GM12878 (cell line): ENCODE measurements around the gene RAB8A. TPM values are rescaled to one million over a fixed set of nuclear protein-coding genes. Genes with fewer than 3 reads are reported as not detected.

Source experiments
- ATAC-seq: fragments of 200-7000 bp; cut with Tn5 transposase; 3 replicates; pipeline ENCODE4 v1.9.1; 2020; ENCODE audit warnings: mild to moderate bottlenecking, moderate library complexity
- BruUV-seq: library from RNA; stranded (reverse); fragments of 400-500 nt; replicated peaks from 2 replicates; lab custom pipeline; 2021; lab: Mats Ljungman, UMichigan
- CTCF ChIA-PET: fragments of 300-600 bp; sonication (Branson Sonifier 250); formaldehyde crosslinking; extraction: SDS; loops from one replicate; lab custom pipeline; 2021; ENCODE audit warnings: inconsistent platforms; lab: Yijun Ruan, JAX
- POLR2A ChIA-PET: fragments of 350-600 bp; formaldehyde crosslinking; extraction: SDS; loops from one replicate; lab custom pipeline; 2021; ENCODE audit warnings: inconsistent platforms; lab: Charles Lee
- RAD21 ChIA-PET: fragments of 300-600 bp; sonication (Branson Sonifier 250); formaldehyde crosslinking; loops from one replicate; lab custom pipeline; 2023; ENCODE audit warnings: antibody characterized with exemption; ENCODE audit not compliant: unreplicated experiment; lab: Charles Lee
- SMC1A ChIA-PET: fragments of 300-600 bp; sonication (Branson Sonifier 250); formaldehyde crosslinking; loops from one replicate; lab custom pipeline; 2023; ENCODE audit not compliant: unreplicated experiment, uncharacterized antibody; lab: Charles Lee
- DNase-seq: peaks from one replicate; pipeline ENCODE4 v3.0.0-alpha.2; 2011; ENCODE audit warnings: low read depth, low spot score
- FAIRE-seq: peaks from 3 replicates; lab custom pipeline; 2011; peaks lifted over from hg19 to GRCh38; lab: Jason Lieb, UNC
- H2AFZ ChIP-seq: 2 replicates; pipeline ENCODE4 v1.6.0; 2011; ENCODE audit warnings: low read depth, low read length, control low read depth; ENCODE audit not compliant: control insufficient read depth
- H3K27ac ChIP-seq: 2 replicates; pipeline ENCODE4 v1.5.1; 2011; ENCODE audit warnings: control low read depth; ENCODE audit not compliant: control insufficient read depth, insufficient read depth
- H3K27me3 ChIP-seq, 2 experiments: replicated peaks in 1 of 2; 2 replicates each; pipeline versions ENCODE4 v1.6.0 to v1.6.1; 2011; ENCODE audit warnings: low read length in 1 of 2; ENCODE audit not compliant: control insufficient read depth in 2 of 2, insufficient read depth in 2 of 2
- H3K36me3 ChIP-seq, 2 experiments: 2 replicates each; pipeline ENCODE4 v1.5.1; 2011; ENCODE audit warnings: low read length in 1 of 2; ENCODE audit not compliant: control insufficient read depth in 2 of 2, insufficient read depth in 2 of 2
- H3K4me1 ChIP-seq: 2 replicates; pipeline ENCODE4 v1.6.1; 2011; ENCODE audit warnings: mild to moderate bottlenecking, low read length, moderate library complexity, mixed read lengths; ENCODE audit not compliant: control insufficient read depth, insufficient read depth
- H3K4me2 ChIP-seq: 2 replicates; pipeline ENCODE4 v1.6.0; 2011; ENCODE audit warnings: control low read depth; ENCODE audit not compliant: control insufficient read depth, insufficient read depth
- H3K4me3 ChIP-seq: fragments of 200-600 bp; sonication (generic); 2 replicates; pipeline ENCODE4 v1.5.1; 2016
- H3K79me2 ChIP-seq: 2 replicates; pipeline ENCODE4 v1.6.0; 2011; ENCODE audit warnings: low read length; ENCODE audit not compliant: control insufficient read depth, insufficient read depth
- H3K9ac ChIP-seq: 2 replicates; pipeline ENCODE4 v1.8.0; 2011; ENCODE audit warnings: low read length, control low read depth, mixed read lengths; ENCODE audit not compliant: control insufficient read depth, insufficient read depth
- H3K9me3 ChIP-seq: replicated peaks from 3 replicates; pipeline ENCODE4 v1.5.1; 2011; ENCODE audit warnings: mild to moderate bottlenecking, low read length; ENCODE audit not compliant: control insufficient read depth, insufficient read depth
- H4K20me1 ChIP-seq: 2 replicates; pipeline ENCODE4 v1.6.0; 2011; ENCODE audit not compliant: control insufficient read depth, insufficient read depth
- BHLHE40 ChIP-seq, 2 experiments: fragments of 450-650 bp in 1 of 2; IDR thresholded peaks; 2 replicates each; pipeline ENCODE4 v1.6.1; 2011 to 2017; ENCODE audit warnings: low read depth in 2 of 2, borderline replicate concordance in 1 of 2, improper control_type of control experiment in 1 of 2, low read length in 1 of 2, mild to moderate bottlenecking in 1 of 2
- NR2F1 ChIP-seq: fragments of 450-650 bp; conservative IDR thresholded peaks from 2 replicates; pipeline ENCODE4 v1.6.1; 2017; ENCODE audit warnings: mild to moderate bottlenecking
- SMARCA5 ChIP-seq: fragments of 450-650 bp; IDR thresholded peaks from 2 replicates; pipeline ENCODE4 v1.6.1; 2017; ENCODE audit warnings: mild to moderate bottlenecking
- TCF12 ChIP-seq: IDR thresholded peaks from 2 replicates; pipeline ENCODE4 v1.6.1; 2011; ENCODE audit warnings: low read depth, mild to moderate bottlenecking, low read length
- ZNF384 ChIP-seq: IDR thresholded peaks from 2 replicates; pipeline ENCODE4 v1.6.1; 2012; ENCODE audit warnings: low read depth, mild to moderate bottlenecking, low read length, improper control_type of control experiment, borderline replicate concordance
- WGBS: methylation state at CpG from one replicate; pipeline ENCODE4 v1.1.6; 2016; ENCODE audit warnings: low lambda C conversion rate; ENCODE audit not compliant: insufficient replicate concordance, insufficient coverage; ENCODE audit errors: missing lambda C conversion rate; 5-methylcytosine and 5-hydroxymethylcytosine counted together
- in situ Hi-C: fragments of 300-500 bp; cut with MboI; formaldehyde crosslinking; loops from 9 replicates; pipeline ENCODE4 v1.14.3; 2018; ENCODE audit warnings: mixed read lengths
- intact Hi-C: fragments of 100-400 bp; cut with micrococcal nuclease; formaldehyde crosslinking; loops from one replicate; pipeline ENCODE4 v1.14.2; 2022; ENCODE audit not compliant: unreplicated experiment
- polyA plus RNA-seq, 11 experiments: library from polyadenylated mRNA; depleted of rRNA in 4 of 11; unstranded in 6 of 11; stranded (reverse) in 5 of 11; fragments of >200 nt; fragmentation: Nextera tagmentation in 4 of 11; fragmentation: Illumina TruSeq in 1 of 11; extraction: Ambion mirVana in 4 of 11; extraction: Trizol in 1 of 11; gene quantifications; 1 replicate in 1 of 11; 2 replicates in 10 of 11; pipeline versions ENCODE4 v1.2.1 to v1.2.3, GENCODE V29; 2011 to 2016; ENCODE audit warnings: inconsistent platforms in 2 of 11, missing spikeins in 2 of 11, low read depth in 1 of 11
- total RNA-seq, 4 experiments: library from RNA; depleted of rRNA in 3 of 4; stranded (reverse); fragments of >200 nt in 3 of 4; fragmentation: Illumina TruSeq in 1 of 4; extraction: Trizol in 1 of 4; gene quantifications; 2 replicates each; pipeline versions ENCODE4 v1.2.1 to v1.2.3, GENCODE V29; 2013 to 2021
- TF ChIP-seq, protein P1 (sequence below): fragments of 450-650 bp; IDR thresholded peaks from 2 replicates; pipeline ENCODE4 v1.6.1; 2016; ENCODE audit warnings: mild to moderate bottlenecking

The RAB8A gene
- total and polyA plus RNA-seq, 10 of the 15 experiments (the other 5 are each of a cell fraction or from before 2014, with no cell fraction given), result 23.9 to 314 (median 185) TPM

DNA sequence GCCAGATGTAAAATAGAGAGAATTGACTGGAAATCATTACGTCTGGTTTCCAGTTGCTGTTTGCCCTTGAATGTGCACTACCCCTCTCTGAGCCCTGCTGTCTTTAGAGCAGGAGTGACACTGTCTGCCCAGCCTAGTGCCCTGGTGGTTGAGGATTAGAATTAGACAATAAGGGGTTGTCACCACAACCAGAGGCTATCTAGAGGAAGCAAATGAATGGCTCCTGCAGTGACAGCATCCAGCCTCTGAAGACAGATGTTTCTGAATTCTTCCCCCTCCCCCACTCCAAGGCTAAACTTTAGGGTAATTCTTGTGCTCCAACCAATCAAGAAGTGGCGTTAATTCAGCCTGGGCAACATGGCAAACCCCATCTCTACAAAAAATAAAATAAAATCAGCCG, 2.0 kb downstream of the RAB8A start:
- no TSS peak for BruUV-seq
- POLR2A ChIA-PET, result interaction anchor here (1.1 to 11.3 kb wide), 3 partner anchors 30 to 40 kb away, joined by 3 to 174 read pairs (median 10); partner anchors contain the start of gene HSH2D
- FAIRE-seq (no peak), ATAC-seq (peak; percentile 3; the same call in 1 of the 3 replicates), DNase-seq (no peak)
- Histone ChIP-seq H3K4me2 (peak overlapping the region; percentile 88), H3K27me3 (no peaks in the 10 kb centered on the region), H3K4me1 (peaks cover 50% of the 10 kb centered on the region), H3K4me3 (peak overlapping the region; percentile 61), H3K9ac (peak overlapping the region; percentile 97; the same call in 1 of the 2 replicates), H3K79me2 (peaks cover 67% of the 10 kb centered on the region), H4K20me1 (no peaks in the 10 kb centered on the region), H3K27ac (peak overlapping the region; percentile 55), H2AFZ (no peak overlapping the region), H3K36me3 (peaks cover 0 to 9% of the 10 kb centered on the region in 2 experiments; a peak in 3 of 4 replicates), H3K9me3 (no peaks in the 10 kb centered on the region)
- TF ChIP-seq, protein P1, sequence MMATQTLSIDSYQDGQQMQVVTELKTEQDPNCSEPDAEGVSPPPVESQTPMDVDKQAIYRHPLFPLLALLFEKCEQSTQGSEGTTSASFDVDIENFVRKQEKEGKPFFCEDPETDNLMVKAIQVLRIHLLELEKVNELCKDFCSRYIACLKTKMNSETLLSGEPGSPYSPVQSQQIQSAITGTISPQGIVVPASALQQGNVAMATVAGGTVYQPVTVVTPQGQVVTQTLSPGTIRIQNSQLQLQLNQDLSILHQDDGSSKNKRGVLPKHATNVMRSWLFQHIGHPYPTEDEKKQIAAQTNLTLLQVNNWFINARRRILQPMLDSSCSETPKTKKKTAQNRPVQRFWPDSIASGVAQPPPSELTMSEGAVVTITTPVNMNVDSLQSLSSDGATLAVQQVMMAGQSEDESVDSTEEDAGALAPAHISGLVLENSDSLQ, result peak; percentile 57; the same call in 1 of the 2 replicates
- TF ChIP-seq NR2F1 (peak; percentile 49; the same call in 1 of the 2 replicates), BHLHE40 (IDR thresholded peaks at IDR 0.05; ENCODE audit: borderline replicate concordance in 1 of 2, low read depth in 2 of 2, low read length in 1 of 2) (no peak), SMARCA5 (no peak; the same call in 1 of the 2 replicates), TCF12 (peak; percentile 60; the same call in 1 of the 2 replicates), ZNF384 (no peak)
- SMC1A ChIA-PET, result interaction anchor here (1.0 to 8.6 kb wide), 5 partner anchors 29 to 64 kb away, joined by 3 to 135 read pairs (median 7); partner anchors contain the start of gene HSH2D
- CTCF ChIA-PET, result interaction anchor here (0.6 to 5.9 kb wide), 8 partner anchors 25 to 72 kb away, joined by 3 to 59 read pairs (median 6); partner anchors contain the start of genes FAM32A and HSH2D
- intact Hi-C loops, result loop anchor here (10.0 kb wide), 1 partner anchor 331 kb away; no protein-coding TSS in a partner anchor
- in situ Hi-C loops, result no loop called here
- WGBS, result 9% methylated on average over 3 of the region's 3 CpGs
- RAD21 ChIA-PET, result interaction anchor here (0.9 to 1.2 kb wide), 4 partner anchors 30 to 68 kb away, joined by 3 to 5 read pairs (median 4); partner anchors contain the start of gene HSH2D
